Calu3 (cell line): ENCODE results near the gene ZNF277. TPM values are rescaled to one million over a fixed set of nuclear protein-coding genes. Genes with fewer than 3 reads are reported as not detected.
"Not testable (repeated sequence)": the region's sequence is repeated elsewhere in the genome, so short reads cannot be mapped to it uniquely, and the experiment has no call there.

Source experiments
- BruUV-seq: library from RNA; stranded (reverse); fragments of 400-500 nt; replicated peaks from 2 replicates; lab custom pipeline; 2021; lab: Mats Ljungman, UMichigan
- CTCF ChIA-PET: fragments of 300-600 bp; sonication (Branson Sonifier 250); formaldehyde crosslinking; loops from one replicate; lab custom pipeline; 2022; ENCODE audit warnings: antibody characterized with exemption; lab: Charles Lee
- DNase-seq: peaks from one replicate; pipeline ENCODE4 v3.0.0; 2022
- H3K27ac Mint-ChIP-seq: one replicate; pipeline ENCODE4 v1.8.0; 2022; ENCODE audit warnings: mixed read lengths; ENCODE audit not compliant: unreplicated experiment
- H3K27me3 Mint-ChIP-seq: one replicate; pipeline ENCODE4 v1.8.0; 2022; ENCODE audit warnings: mixed read lengths; ENCODE audit not compliant: unreplicated experiment
- H3K36me3 Mint-ChIP-seq: one replicate; pipeline ENCODE4 v1.8.0; 2022; ENCODE audit warnings: mild to moderate bottlenecking, moderate library complexity, mixed read lengths; ENCODE audit not compliant: insufficient read depth, unreplicated experiment
- H3K4me1 Mint-ChIP-seq: one replicate; pipeline ENCODE4 v1.8.0; 2022; ENCODE audit warnings: mild to moderate bottlenecking, low read depth, mixed read lengths; ENCODE audit not compliant: unreplicated experiment
- H3K4me3 Mint-ChIP-seq: one replicate; pipeline ENCODE4 v1.8.0; 2022; ENCODE audit warnings: mild to moderate bottlenecking, low read depth, moderate library complexity, mixed read lengths; ENCODE audit not compliant: unreplicated experiment
- H3K9me3 Mint-ChIP-seq: one replicate; pipeline ENCODE4 v1.8.0; 2022; ENCODE audit warnings: low read depth, mixed read lengths; ENCODE audit not compliant: unreplicated experiment
- CTCF ChIP-seq: fragments of 200-600 bp; IDR thresholded peaks from one replicate; pipeline ENCODE4 v1.8.0; 2022; ENCODE audit warnings: antibody characterized with exemption; ENCODE audit not compliant: unreplicated experiment
- intact Hi-C: fragments of 100-400 bp; cut with micrococcal nuclease; formaldehyde crosslinking; loops from one replicate; pipeline ENCODE4 v1.10.0; 2022; ENCODE audit not compliant: unreplicated experiment
- total RNA-seq: library from RNA; stranded (reverse); gene quantifications from 2 replicates; pipeline ENCODE4 v1.2.3, GENCODE V29; 2022

Gene ZNF277
- total RNA-seq, 1 experiment from 2014 or later, result 18.1 TPM

- CTCF ChIA-PET, result no interaction called here
- intact Hi-C loops, result no loop called here
- no peaks in the 10 kb centered on the region for H3K27me3 Mint-ChIP-seq
- no peak overlapping the region for H3K4me3 Mint-ChIP-seq
- TF ChIP-seq CTCF, result no peak
- BruUV-seq, result no TSS peak
- H3K27ac Mint-ChIP-seq, result no peak overlapping the region
- peaks cover 11% of the 10 kb centered on the region for H3K9me3 Mint-ChIP-seq
- H3K36me3 Mint-ChIP-seq, result peaks cover 5% of the 10 kb centered on the region
- DNase-seq, result no peak
- H3K4me1 Mint-ChIP-seq, result no peaks in the 10 kb centered on the region
Observed at GRCh38 chr7:112238852-112239610, 32.5 kb downstream of the ZNF277 start.

- H3K4me3 Mint-ChIP-seq, result no peak overlapping the region
- intact Hi-C loops, result no loop called here
- DNase-seq, result no peak
- H3K27me3 Mint-ChIP-seq, result no peaks in the 10 kb centered on the region
- CTCF ChIA-PET, result no interaction called here
- BruUV-seq, result no TSS peak
- peaks cover 2% of the 10 kb centered on the region for H3K9me3 Mint-ChIP-seq
- H3K36me3 Mint-ChIP-seq, result no peaks in the 10 kb centered on the region
- no peak overlapping the region for H3K27ac Mint-ChIP-seq
- no peak for TF ChIP-seq CTCF
- no peaks in the 10 kb centered on the region for H3K4me1 Mint-ChIP-seq
Observed at GRCh38 chr7:112248598-112248997, 42.1 kb downstream of the ZNF277 start.

DNA sequence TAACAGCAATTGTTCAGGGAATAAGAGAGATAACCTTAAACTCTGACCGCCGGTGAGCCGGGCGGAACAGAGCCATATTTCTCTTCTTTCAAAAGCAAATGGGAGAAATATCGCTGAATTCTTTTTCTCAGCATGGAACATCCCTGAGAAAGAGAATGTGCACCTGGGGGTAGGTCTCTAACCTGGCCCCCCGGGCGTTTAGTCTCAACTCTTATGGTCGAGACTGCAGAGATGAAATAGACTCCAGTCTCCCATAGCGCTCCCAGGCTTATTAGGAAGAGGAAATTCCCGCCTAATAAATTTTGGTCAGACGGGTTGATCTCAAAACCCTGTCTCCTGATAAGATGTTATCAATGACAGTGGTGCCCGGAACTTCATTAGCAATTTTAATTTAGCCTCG is 43.5 kb downstream of the ZNF277 start:
- H3K27ac Mint-ChIP-seq, H3K36me3 Mint-ChIP-seq, intact Hi-C loops, H3K4me3 Mint-ChIP-seq, H3K27me3 Mint-ChIP-seq, CTCF ChIA-PET, H3K9me3 Mint-ChIP-seq, DNase-seq, H3K4me1 Mint-ChIP-seq, BruUV-seq: not testable (repeated sequence)

DNA sequence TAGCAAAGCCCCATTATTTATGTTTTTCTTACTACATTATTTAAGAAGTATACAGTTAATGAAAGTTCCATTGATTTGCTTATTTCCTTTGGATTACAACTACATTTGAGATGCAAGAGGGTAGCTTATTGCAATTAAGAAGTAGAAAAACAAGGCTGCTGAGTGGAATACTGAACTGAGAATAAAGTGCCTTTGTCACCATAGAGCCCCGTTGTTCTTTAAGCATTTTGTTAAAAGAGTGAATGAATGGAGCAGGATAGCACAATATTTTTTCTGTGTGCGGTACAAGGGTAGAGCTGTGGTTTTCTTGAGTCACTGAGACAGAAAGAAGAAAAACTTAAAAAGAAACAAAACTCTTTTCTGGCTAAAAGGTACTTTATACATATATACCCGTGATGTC is 45.6 kb downstream of the ZNF277 start:
- H3K36me3 Mint-ChIP-seq, result no peaks in the 10 kb centered on the region
- TF ChIP-seq CTCF, result no peak
- CTCF ChIA-PET, result no interaction called here
- H3K27me3 Mint-ChIP-seq, result no peaks in the 10 kb centered on the region
- no peak overlapping the region for H3K4me3 Mint-ChIP-seq
- intact Hi-C loops, result no loop called here
- no peaks in the 10 kb centered on the region for H3K4me1 Mint-ChIP-seq
- H3K27ac Mint-ChIP-seq, result no peak overlapping the region
- DNase-seq, result no peak
- H3K9me3 Mint-ChIP-seq, result peaks cover 2% of the 10 kb centered on the region
- no TSS peak for BruUV-seq

DNA sequence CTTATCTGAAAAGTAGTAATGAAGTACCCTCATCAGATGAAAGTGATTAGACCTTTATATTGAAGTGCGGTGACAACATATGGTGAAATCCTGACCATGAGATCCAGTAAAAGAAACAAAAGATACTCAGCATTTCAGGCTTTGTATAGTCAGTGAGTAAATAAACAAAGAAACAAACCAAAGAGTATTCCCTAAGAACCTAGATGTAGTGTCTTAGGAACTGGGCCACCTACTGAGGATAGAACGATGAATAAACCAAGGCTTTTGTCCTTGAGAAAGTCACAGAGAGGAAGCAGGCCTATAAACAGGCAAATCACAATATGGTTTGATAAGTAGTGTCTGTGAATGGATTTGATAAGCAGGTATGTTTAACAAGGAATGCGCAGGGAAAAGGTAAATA is 46.2 kb downstream of the ZNF277 start:
- no peak overlapping the region for H3K4me3 Mint-ChIP-seq
- H3K36me3 Mint-ChIP-seq, result no peaks in the 10 kb centered on the region
- CTCF ChIA-PET, result no interaction called here
- H3K9me3 Mint-ChIP-seq, result peaks cover 2% of the 10 kb centered on the region
- H3K27ac Mint-ChIP-seq, result no peak overlapping the region
- no peak for TF ChIP-seq CTCF
- intact Hi-C loops, result no loop called here
- H3K27me3 Mint-ChIP-seq, result no peaks in the 10 kb centered on the region
- BruUV-seq, result no TSS peak
- no peak for DNase-seq
- H3K4me1 Mint-ChIP-seq, result no peaks in the 10 kb centered on the region
